Measurements from ENCODE around the gene KAZN.

The KAZN gene

GRCh38 chr1:14631421-14631820, 32.9 kb downstream of the KAZN start:
- in situ Hi-C loops (cut with MboI; ENCODE audit: low sequenced_read_pairs, unreplicated experiment): no loop called here
- TF ChIP-seq CTCF (IDR thresholded peaks at IDR 0.05; ENCODE audit: borderline replicate concordance, control extremely low read depth, extremely low read depth, insufficient read depth, missing control alignments): no peak
- no peak for DNase-seq (ENCODE audit: low spot score)

- TF ChIP-seq CTCF (IDR thresholded peaks at IDR 0.05; ENCODE audit: borderline replicate concordance, control extremely low read depth, extremely low read depth, insufficient read depth, missing control alignments): no peak
- DNase-seq (ENCODE audit: low spot score): no peak
- in situ Hi-C loops (cut with MboI; ENCODE audit: low sequenced_read_pairs, unreplicated experiment): no loop called here
Measured at GRCh38 chr1:14634486-14634885, 36.0 kb downstream of the KAZN start.

GRCh38 chr1:14635421-14635820, 36.9 kb downstream of the KAZN start:
- no peak for DNase-seq (ENCODE audit: low spot score)
- in situ Hi-C loops (cut with MboI; ENCODE audit: low sequenced_read_pairs, unreplicated experiment): no loop called here
- TF ChIP-seq CTCF (IDR thresholded peaks at IDR 0.05; ENCODE audit: borderline replicate concordance, control extremely low read depth, extremely low read depth, insufficient read depth, missing control alignments): no peak

- DNase-seq (ENCODE audit: low spot score): no peak
- TF ChIP-seq CTCF (IDR thresholded peaks at IDR 0.05; ENCODE audit: borderline replicate concordance, control extremely low read depth, extremely low read depth, insufficient read depth, missing control alignments): no peak
- in situ Hi-C loops (cut with MboI; ENCODE audit: low sequenced_read_pairs, unreplicated experiment): no loop called here
Measured at GRCh38 chr1:14636897-14637632, 38.6 kb downstream of the KAZN start.

- TF ChIP-seq CTCF (IDR thresholded peaks at IDR 0.05; ENCODE audit: borderline replicate concordance, control extremely low read depth, extremely low read depth, insufficient read depth, missing control alignments): no peak
- no peak for DNase-seq (ENCODE audit: low spot score)
- in situ Hi-C loops (cut with MboI; ENCODE audit: low sequenced_read_pairs, unreplicated experiment): no loop called here
Measured at GRCh38 chr1:14639291-14640050, 41.0 kb downstream of the KAZN start.

GRCh38 chr1:14642712-14643111, 44.2 kb downstream of the KAZN start:
- in situ Hi-C loops (cut with MboI; ENCODE audit: low sequenced_read_pairs, unreplicated experiment): no loop called here
- no peak for DNase-seq (ENCODE audit: low spot score)
- TF ChIP-seq CTCF (IDR thresholded peaks at IDR 0.05; ENCODE audit: borderline replicate concordance, control extremely low read depth, extremely low read depth, insufficient read depth, missing control alignments): no peak
